SH-SY5Y (cell line): Measurements from ENCODE around the gene GPR22.

Source experiments
- GATA2 ChIP-seq: IDR thresholded peaks from 2 replicates; pipeline ENCODE4 v1.6.1; 2011; ENCODE audit warnings: mild to moderate bottlenecking, low read depth, low read length
- GATA3 ChIP-seq: IDR thresholded peaks from 2 replicates; pipeline ENCODE4 v1.6.1; 2011; ENCODE audit warnings: low read depth, mild to moderate bottlenecking, low read length, moderate library complexity

DNA sequence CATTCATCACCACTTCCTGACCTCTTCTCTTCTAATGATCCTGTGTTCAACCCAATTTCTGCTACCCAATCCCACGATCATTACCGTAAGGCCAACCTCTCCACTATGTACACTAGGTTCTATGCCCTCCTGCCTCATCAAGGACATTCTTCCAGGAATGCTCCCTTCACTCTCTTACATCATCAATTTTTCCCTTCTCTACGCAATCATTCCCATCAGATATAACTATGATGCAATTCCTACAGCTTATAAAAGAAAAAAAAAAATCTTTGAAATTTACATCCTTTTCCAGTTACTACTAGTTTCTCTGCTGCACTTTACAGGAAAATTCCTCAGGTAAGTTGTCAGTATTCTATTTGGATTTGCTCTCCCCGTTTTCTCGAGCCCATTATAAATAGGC is 30.8 kb upstream of the GPR22 start:
- TF ChIP-seq GATA2 (no peak), GATA3 (no peak)
